Smooth muscle cell (in vitro differentiated cells): Measurements from ENCODE around the gene NPPA. TPM values are rescaled to one million over a fixed set of nuclear protein-coding genes. Genes with fewer than 3 reads are reported as not detected.

Experiments
- DNase-seq: peaks from one replicate; lab custom pipeline; 2025; ENCODE audit not compliant: unreplicated experiment; lab: John Stamatoyannopoulos, UW
- H2AFZ ChIP-seq: fragments of 200-600 bp; sonication (generic); 2 replicates; pipeline ENCODE4 v1.6.0; 2016; ENCODE audit warnings: antibody characterized with exemption, low read depth, mild to moderate bottlenecking
- H3F3A ChIP-seq: fragments of 200-600 bp; sonication (generic); 2 replicates; pipeline ENCODE4 v1.6.0; 2017; ENCODE audit warnings: antibody characterized with exemption, low read depth
- H3K27ac ChIP-seq: fragments of 200-600 bp; sonication (generic); 2 replicates; pipeline ENCODE4 v1.5.1; 2016; ENCODE audit warnings: low read depth, mild to moderate bottlenecking
- H3K27me3 ChIP-seq: fragments of 200-600 bp; sonication (generic); 2 replicates; pipeline ENCODE4 v1.6.1; 2016; ENCODE audit warnings: low read depth, mild to moderate bottlenecking
- H3K36me3 ChIP-seq: fragments of 200-600 bp; sonication (generic); 2 replicates; pipeline ENCODE4 v1.5.1; 2016; ENCODE audit warnings: low read depth
- H3K4me1 ChIP-seq: fragments of 200-600 bp; sonication (generic); 2 replicates; pipeline ENCODE4 v1.5.1; 2016; ENCODE audit warnings: low read depth
- H3K4me2 ChIP-seq: fragments of 200-600 bp; sonication (generic); 2 replicates; pipeline ENCODE4 v1.6.0; 2016; ENCODE audit warnings: mild to moderate bottlenecking
- H3K4me3 ChIP-seq: fragments of 200-600 bp; sonication (generic); 2 replicates; pipeline ENCODE4 v1.5.1; 2016; ENCODE audit warnings: mild to moderate bottlenecking
- H3K79me2 ChIP-seq: fragments of 200-600 bp; sonication (generic); 2 replicates; pipeline ENCODE4 v1.6.0; 2016; ENCODE audit warnings: low read depth, mild to moderate bottlenecking
- H3K9ac ChIP-seq: fragments of 200-600 bp; sonication (generic); 2 replicates; pipeline ENCODE4 v1.6.0; 2016; ENCODE audit warnings: low read depth
- H3K9me3 ChIP-seq: fragments of 200-600 bp; sonication (generic); replicated peaks from 2 replicates; pipeline ENCODE4 v1.5.1; 2016; ENCODE audit warnings: low read depth
- H4K20me1 ChIP-seq: fragments of 200-600 bp; sonication (generic); 2 replicates; pipeline ENCODE4 v1.6.0; 2016; ENCODE audit warnings: low read depth
- WGBS: methylation state at CpG from one replicate; pipeline ENCODE4 v1.1.7; 2016; ENCODE audit warnings: low lambda C conversion rate; 5-methylcytosine and 5-hydroxymethylcytosine counted together
- polyA plus RNA-seq: library from polyadenylated mRNA; unstranded; fragments of >200 nt; fragmentation: Nextera tagmentation; extraction: Ambion mirVana; gene quantifications from 2 replicates; pipeline ENCODE4 v1.2.1, GENCODE V29; 2016
- total RNA-seq: library from RNA; depleted of rRNA; stranded (reverse); fragments of >200 nt; gene quantifications from 2 replicates; pipeline ENCODE4 v1.2.3, GENCODE V29; 2014
- TF ChIP-seq, protein P1 (sequence below): fragments of 200-600 bp; sonication (generic); IDR thresholded peaks from 2 replicates; pipeline ENCODE4 v1.5.1; 2017; ENCODE audit warnings: borderline replicate concordance, mild to moderate bottlenecking, antibody characterized with exemption; ENCODE audit not compliant: insufficient read depth, poor library complexity, severe bottlenecking

NPPA gene
- total and polyA plus RNA-seq, 2 experiments from 2014 or later: 0.48 TPM; not detected in 1

- Histone ChIP-seq H3K9me3 (no peaks in the 10 kb centered on the region), H2AFZ (no peak overlapping the region), H3K4me3 (no peak overlapping the region), H3K4me1 (no peaks in the 10 kb centered on the region), H3K27me3 (no peaks in the 10 kb centered on the region), H3K79me2 (no peaks in the 10 kb centered on the region), H3K36me3 (no peaks in the 10 kb centered on the region), H3F3A (no peaks in the 10 kb centered on the region), H3K9ac (no peak overlapping the region), H3K27ac (no peak overlapping the region), H3K4me2 (no peak overlapping the region), H4K20me1 (peaks cover 27% of the 10 kb centered on the region)
- WGBS: 96% methylated on average over 9 of the region's 9 CpGs
- no peak for DNase-seq
- TF ChIP-seq, protein P1, sequence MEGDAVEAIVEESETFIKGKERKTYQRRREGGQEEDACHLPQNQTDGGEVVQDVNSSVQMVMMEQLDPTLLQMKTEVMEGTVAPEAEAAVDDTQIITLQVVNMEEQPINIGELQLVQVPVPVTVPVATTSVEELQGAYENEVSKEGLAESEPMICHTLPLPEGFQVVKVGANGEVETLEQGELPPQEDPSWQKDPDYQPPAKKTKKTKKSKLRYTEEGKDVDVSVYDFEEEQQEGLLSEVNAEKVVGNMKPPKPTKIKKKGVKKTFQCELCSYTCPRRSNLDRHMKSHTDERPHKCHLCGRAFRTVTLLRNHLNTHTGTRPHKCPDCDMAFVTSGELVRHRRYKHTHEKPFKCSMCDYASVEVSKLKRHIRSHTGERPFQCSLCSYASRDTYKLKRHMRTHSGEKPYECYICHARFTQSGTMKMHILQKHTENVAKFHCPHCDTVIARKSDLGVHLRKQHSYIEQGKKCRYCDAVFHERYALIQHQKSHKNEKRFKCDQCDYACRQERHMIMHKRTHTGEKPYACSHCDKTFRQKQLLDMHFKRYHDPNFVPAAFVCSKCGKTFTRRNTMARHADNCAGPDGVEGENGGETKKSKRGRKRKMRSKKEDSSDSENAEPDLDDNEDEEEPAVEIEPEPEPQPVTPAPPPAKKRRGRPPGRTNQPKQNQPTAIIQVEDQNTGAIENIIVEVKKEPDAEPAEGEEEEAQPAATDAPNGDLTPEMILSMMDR: no peak
These were observed 754 bp upstream of the NPPA start for GRCh38 chr1:11848373-11848700.

DNA sequence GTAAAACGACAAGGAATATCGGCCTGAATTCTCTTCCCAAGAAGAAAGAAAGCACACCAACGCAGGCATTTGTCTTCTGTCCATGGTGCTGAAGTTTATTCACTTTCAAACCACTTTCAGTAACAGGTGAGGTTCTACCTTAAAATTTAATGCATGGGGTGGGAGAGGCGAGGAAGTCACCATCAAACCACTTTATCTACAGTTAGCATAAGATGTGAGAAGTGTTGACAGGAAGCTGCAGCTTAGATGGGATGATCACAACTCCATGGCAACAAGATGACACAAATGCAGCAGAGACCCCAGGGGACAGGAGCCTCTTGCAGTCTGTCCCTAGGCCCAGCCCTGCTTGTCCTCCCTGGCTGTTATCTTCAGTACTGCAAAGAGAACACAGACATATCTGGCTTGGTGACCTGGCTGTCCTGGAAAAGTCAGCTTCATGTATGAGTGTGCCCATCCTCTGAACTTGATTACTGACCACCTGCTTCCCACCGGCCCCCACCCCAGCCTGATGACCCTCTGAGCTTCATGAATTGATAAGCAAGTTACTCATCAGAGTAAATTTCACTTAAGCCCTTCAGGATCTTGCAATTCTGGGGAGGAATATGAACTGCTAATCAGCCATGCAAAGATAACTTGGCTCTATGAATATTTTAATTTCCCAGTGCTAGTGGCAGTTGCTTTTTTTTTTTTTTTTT, 1.8 kb downstream of the NPPA start:
- Histone ChIP-seq H2AFZ (no peak overlapping the region), H3K27me3 (no peaks in the 10 kb centered on the region), H3F3A (no peaks in the 10 kb centered on the region), H3K4me1 (no peaks in the 10 kb centered on the region), H4K20me1 (peaks cover 44% of the 10 kb centered on the region), H3K79me2 (no peaks in the 10 kb centered on the region), H3K9me3 (no peaks in the 10 kb centered on the region), H3K9ac (no peak overlapping the region), H3K4me3 (no peak overlapping the region), H3K36me3 (no peaks in the 10 kb centered on the region), H3K27ac (no peak overlapping the region), H3K4me2 (no peak overlapping the region)
- no peak for DNase-seq
- WGBS: 83% methylated on average over 5 of the region's 5 CpGs
- TF ChIP-seq, protein P1: no peak

GRCh38 chr1:11842154-11843041, 5.2 kb downstream of the NPPA start:
- Histone ChIP-seq H3K4me3 (no peak overlapping the region), H4K20me1 (peaks cover 58% of the 10 kb centered on the region), H3K4me2 (no peak overlapping the region), H3K36me3 (no peaks in the 10 kb centered on the region), H2AFZ (no peak overlapping the region), H3F3A (no peaks in the 10 kb centered on the region), H3K9me3 (no peaks in the 10 kb centered on the region), H3K79me2 (no peaks in the 10 kb centered on the region), H3K9ac (no peak overlapping the region), H3K27me3 (no peaks in the 10 kb centered on the region), H3K27ac (no peak overlapping the region), H3K4me1 (no peaks in the 10 kb centered on the region)
- TF ChIP-seq, protein P1: no peak
- DNase-seq: no peak
- WGBS: 91% methylated on average over 19 of the region's 19 CpGs
